IPS-18a (cell line): ENCODE data around the gene EIPR1.

ENCODE experiments used
- H3K27ac ChIP-seq: one replicate; pipeline ENCODE4 v1.5.1; 2013; ENCODE audit warnings: low read length
- H3K27me3 ChIP-seq: one replicate; pipeline ENCODE4 v1.6.1; 2013; ENCODE audit warnings: mild to moderate bottlenecking, low read length; ENCODE audit not compliant: control insufficient read depth, insufficient read depth
- H3K36me3 ChIP-seq: one replicate; pipeline ENCODE4 v1.6.1; 2013; ENCODE audit warnings: low read depth, low read length; ENCODE audit not compliant: control insufficient read depth
- H3K4me1 ChIP-seq: one replicate; pipeline ENCODE4 v1.6.1; 2013; ENCODE audit warnings: low read depth, low read length; ENCODE audit not compliant: control insufficient read depth
- H3K4me3 ChIP-seq: one replicate; pipeline ENCODE4 v1.5.1; 2013; ENCODE audit warnings: low read length
- H3K9ac ChIP-seq: one replicate; pipeline ENCODE4 v1.6.1; 2013; ENCODE audit warnings: mild to moderate bottlenecking, low read length, moderate library complexity
- H3K9me3 ChIP-seq: one replicate; pipeline ENCODE4 v1.6.1; 2013; ENCODE audit warnings: low read depth, low read length; ENCODE audit not compliant: control insufficient read depth

The EIPR1 gene

GRCh38 chr2:3242747-3243369 is 134.8 kb downstream of the EIPR1 start:
- H3K4me1 ChIP-seq = peaks cover 6% of the 10 kb centered on the region

GRCh38 chr2:3241971-3242746 is 135.5 kb downstream of the EIPR1 start:
- no peak overlapping the region for H3K4me3 ChIP-seq

More at GRCh38 chr2:3242747-3243369, 134.8 kb downstream of the EIPR1 start:
- no peaks in the 10 kb centered on the region for H3K27me3 ChIP-seq
- H3K9me3 ChIP-seq = no peaks in the 10 kb centered on the region
- no peaks in the 10 kb centered on the region for H3K36me3 ChIP-seq
- no peak overlapping the region for H3K27ac ChIP-seq
- H3K9ac ChIP-seq = no peak overlapping the region
- no peak overlapping the region for H3K4me3 ChIP-seq

GRCh38 chr2:3238951-3239841 is 138.4 kb downstream of the EIPR1 start:
- Histone ChIP-seq H3K4me1 (peaks cover 4% of the 10 kb centered on the region), H3K9ac (no peak overlapping the region), H3K36me3 (no peaks in the 10 kb centered on the region), H3K27me3 (no peaks in the 10 kb centered on the region), H3K9me3 (no peaks in the 10 kb centered on the region), H3K4me3 (no peak overlapping the region), H3K27ac (no peak overlapping the region)

More at GRCh38 chr2:3241971-3242746, 135.5 kb downstream of the EIPR1 start:
- Histone ChIP-seq H3K36me3 (no peaks in the 10 kb centered on the region), H3K27ac (no peak overlapping the region), H3K27me3 (no peaks in the 10 kb centered on the region), H3K9ac (no peak overlapping the region), H3K4me1 (peaks cover 6% of the 10 kb centered on the region), H3K9me3 (no peaks in the 10 kb centered on the region)

- Histone ChIP-seq H3K27me3 (no peaks in the 10 kb centered on the region), H3K36me3 (no peaks in the 10 kb centered on the region), H3K9me3 (no peaks in the 10 kb centered on the region), H3K27ac (no peak overlapping the region), H3K4me3 (no peak overlapping the region), H3K9ac (no peak overlapping the region), H3K4me1 (no peaks in the 10 kb centered on the region)
Measured at GRCh38 chr2:3236300-3237045, 141.1 kb downstream of the EIPR1 start.

- H3K36me3 ChIP-seq = no peaks in the 10 kb centered on the region
- no peak overlapping the region for H3K9ac ChIP-seq
- no peak overlapping the region for H3K27ac ChIP-seq
- no peaks in the 10 kb centered on the region for H3K27me3 ChIP-seq
- H3K4me1 ChIP-seq = no peaks in the 10 kb centered on the region
- H3K4me3 ChIP-seq = no peak overlapping the region
- peaks cover 15% of the 10 kb centered on the region for H3K9me3 ChIP-seq
Measured at GRCh38 chr2:3233877-3234276, 143.7 kb downstream of the EIPR1 start.

- Histone ChIP-seq H3K36me3 (no peaks in the 10 kb centered on the region), H3K9ac (no peak overlapping the region), H3K9me3 (peaks cover 15% of the 10 kb centered on the region), H3K4me3 (no peak overlapping the region), H3K27me3 (no peaks in the 10 kb centered on the region), H3K4me1 (no peaks in the 10 kb centered on the region), H3K27ac (no peak overlapping the region)
Measured at GRCh38 chr2:3229221-3229620, 148.4 kb downstream of the EIPR1 start.

GRCh38 chr2:3224681-3225080 is 152.9 kb downstream of the EIPR1 start:
- Histone ChIP-seq H3K4me1 (no peaks in the 10 kb centered on the region), H3K27me3 (no peaks in the 10 kb centered on the region), H3K9me3 (peaks cover 17% of the 10 kb centered on the region), H3K9ac (no peak overlapping the region), H3K27ac (no peak overlapping the region), H3K4me3 (no peak overlapping the region), H3K36me3 (no peaks in the 10 kb centered on the region)

- H3K36me3 ChIP-seq = no peaks in the 10 kb centered on the region
Measured at GRCh38 chr2:3223080-3223923, 154.3 kb downstream of the EIPR1 start.

GRCh38 chr2:3222636-3223035 is 155.0 kb downstream of the EIPR1 start:
- Histone ChIP-seq H3K27ac (no peak overlapping the region), H3K36me3 (no peaks in the 10 kb centered on the region), H3K27me3 (no peaks in the 10 kb centered on the region), H3K9ac (no peak overlapping the region), H3K9me3 (peaks cover 12% of the 10 kb centered on the region), H3K4me1 (no peaks in the 10 kb centered on the region), H3K4me3 (no peak overlapping the region)

More at GRCh38 chr2:3223080-3223923, 154.3 kb downstream of the EIPR1 start:
- H3K27ac ChIP-seq = no peak overlapping the region
- peaks cover 12% of the 10 kb centered on the region for H3K9me3 ChIP-seq
- H3K27me3 ChIP-seq = no peaks in the 10 kb centered on the region
- H3K4me3 ChIP-seq = no peak overlapping the region
- no peaks in the 10 kb centered on the region for H3K4me1 ChIP-seq
- no peak overlapping the region for H3K9ac ChIP-seq

- H3K36me3 ChIP-seq = no peaks in the 10 kb centered on the region
- H3K9me3 ChIP-seq = peaks cover 12% of the 10 kb centered on the region
- no peak overlapping the region for H3K27ac ChIP-seq
- H3K4me3 ChIP-seq = no peak overlapping the region
- H3K27me3 ChIP-seq = no peaks in the 10 kb centered on the region
- no peak overlapping the region for H3K9ac ChIP-seq
- no peaks in the 10 kb centered on the region for H3K4me1 ChIP-seq
Measured at GRCh38 chr2:3219536-3219935, 158.1 kb downstream of the EIPR1 start.
